ENCODE measurements around the gene PKHD1.

GRCh38 chr6:52012582-52012981 is 74.8 kb downstream of the PKHD1 start:
- no peak for TF ChIP-seq ZNF230 (CRISPR knock-in tag; IDR thresholded peaks at IDR 0.05)
- TF ChIP-seq CTCF (CRISPR knock-in tag; IDR thresholded peaks at IDR 0.05), result no peak
- no peak for TF ChIP-seq SALL2 (CRISPR knock-in tag; IDR thresholded peaks at IDR 0.05)
- no peak for TF ChIP-seq ZBTB40 (IDR thresholded peaks at IDR 0.05)
- TF ChIP-seq ZBTB40 (CRISPR knock-in tag; IDR thresholded peaks at IDR 0.05), result no peak
- no peak for TF ChIP-seq SP1 (IDR thresholded peaks at IDR 0.05)
- TF ChIP-seq SP1 (CRISPR knock-in tag; IDR thresholded peaks at IDR 0.05), result no peak
- TF ChIP-seq CERS6 (CRISPR knock-in tag; IDR thresholded peaks at IDR 0.05), result no peak
- TF ChIP-seq BRF2 (CRISPR knock-in tag; IDR thresholded peaks at IDR 0.05), result no peak
- no peak for TF ChIP-seq ZMYM2 (CRISPR knock-in tag; IDR thresholded peaks at IDR 0.05)
- no peak for TF ChIP-seq SIN3A (IDR thresholded peaks at IDR 0.05; ENCODE audit: borderline replicate concordance, low read depth, low read length)
- no peak for TF ChIP-seq ZBTB33 (CRISPR knock-in tag; IDR thresholded peaks at IDR 0.05)
- no peak for TF ChIP-seq POLR2A (IDR thresholded peaks at IDR 0.05; ENCODE audit: insufficient read depth in 1 of 2, low read depth in 2 of 2, low read length in 2 of 2)
- no peak for TF ChIP-seq MXD4 (CRISPR knock-in tag; IDR thresholded peaks at IDR 0.05)
- TF ChIP-seq NR2F6 (IDR thresholded peaks at IDR 0.05), result no peak
- no peak for TF ChIP-seq NR2F6 (CRISPR knock-in tag; IDR thresholded peaks at IDR 0.05)

All from HepG2 (cell line).